NCI-H524 (cell line): Measurements from ENCODE around the gene GID8.

Experiments used
- DNase-seq, 2 experiments: peaks; one replicate each; lab custom pipeline; 2025; lab: John Stamatoyannopoulos, UW

GID8 gene

GRCh38 chr20:62943396-62943795, 5.4 kb downstream of the GID8 start:
- DNase-seq = no peak

GRCh38 chr20:62944184-62944583, 6.2 kb downstream of the GID8 start:
- DNase-seq = no peak

- no peak for DNase-seq
Measured at GRCh38 chr20:62944746-62945145, 6.8 kb downstream of the GID8 start.

GRCh38 chr20:62945771-62946339, 7.9 kb downstream of the GID8 start:
- DNase-seq = no peak

GRCh38 chr20:62946918-62947317, 9.0 kb downstream of the GID8 start:
- DNase-seq = no peak

- no peak for DNase-seq
Measured at GRCh38 chr20:62947532-62948300, 9.8 kb downstream of the GID8 start.

- DNase-seq = no peak
Measured at GRCh38 chr20:62949153-62949821, 11.3 kb downstream of the GID8 start.

DNA sequence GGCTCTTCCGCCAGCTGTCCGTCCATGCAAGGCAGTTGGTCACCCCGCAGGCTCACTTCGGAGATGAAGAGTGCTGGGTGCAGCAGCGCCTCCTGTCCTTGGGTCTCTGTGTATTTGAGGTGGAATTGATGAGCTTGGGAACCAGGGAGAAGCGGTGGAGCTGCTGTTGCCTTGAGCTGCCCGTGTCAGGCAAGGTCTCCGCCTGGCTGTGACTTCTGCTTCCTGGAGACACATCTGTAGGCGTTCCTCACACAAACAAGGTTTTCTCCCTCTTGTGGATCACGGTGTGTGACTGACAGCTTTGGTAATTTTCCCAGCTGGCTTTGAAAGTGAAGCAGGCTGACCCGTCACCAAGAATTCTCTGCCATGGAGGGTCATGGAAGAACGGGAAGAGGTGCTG, 12.0 kb downstream of the GID8 start:
- no peak for DNase-seq

DNA sequence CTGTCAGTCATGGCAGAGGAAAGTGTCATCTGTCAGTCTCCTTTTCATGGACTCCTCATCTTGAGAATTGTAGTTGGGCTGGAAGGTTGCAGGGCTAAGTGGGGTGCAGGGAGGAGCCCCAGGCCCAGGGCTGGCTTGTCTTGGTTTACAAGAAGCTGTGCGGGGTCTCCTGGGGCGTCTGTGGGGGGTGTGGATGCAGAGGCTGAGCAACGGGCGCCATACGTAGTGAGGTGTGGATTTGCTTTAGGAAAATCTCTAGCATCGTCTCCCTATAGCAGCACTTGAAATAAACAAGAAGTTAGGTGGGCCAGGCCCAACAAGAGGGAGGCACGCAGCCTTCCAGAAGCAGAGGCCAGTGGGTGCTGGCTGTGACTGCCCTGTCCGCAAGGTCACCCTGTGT, 12.8 kb downstream of the GID8 start:
- no peak for DNase-seq

DNA sequence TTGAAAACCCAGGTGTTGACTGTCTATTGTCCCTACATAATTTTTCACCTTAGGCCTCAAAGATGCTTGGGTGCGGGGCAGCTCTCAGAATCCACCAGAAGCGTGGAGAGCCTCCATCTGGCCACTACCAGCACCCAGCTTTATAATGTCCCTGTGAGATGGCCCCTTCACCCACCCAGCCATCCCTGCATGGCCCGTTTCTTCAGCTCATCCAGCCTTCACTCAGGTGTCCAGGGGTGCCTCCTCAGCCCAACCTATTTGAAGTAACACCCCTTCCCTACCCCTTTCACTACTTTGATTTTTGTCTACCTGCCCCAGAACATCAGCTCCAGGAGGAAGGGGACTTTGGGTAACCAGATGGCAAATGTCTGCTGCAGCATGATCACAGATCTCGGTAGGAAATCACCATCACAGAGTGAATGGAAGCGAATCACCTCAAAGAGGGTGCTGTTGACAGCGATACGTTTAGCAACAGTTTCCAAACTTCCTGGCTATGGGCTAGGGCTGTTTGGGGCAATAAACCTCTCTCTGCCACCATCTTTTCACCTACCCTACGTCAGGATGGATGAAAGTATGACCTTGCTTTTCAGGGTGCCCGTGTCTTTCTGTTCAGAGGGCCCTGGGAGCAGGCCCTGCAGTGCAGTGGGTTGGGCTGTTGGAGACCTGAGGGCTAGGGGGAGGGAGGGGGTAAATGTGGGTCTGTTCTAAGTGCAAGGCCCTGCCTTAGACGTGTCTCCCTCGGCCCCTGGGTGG, 13.4 kb downstream of the GID8 start:
- no peak for DNase-seq

DNA sequence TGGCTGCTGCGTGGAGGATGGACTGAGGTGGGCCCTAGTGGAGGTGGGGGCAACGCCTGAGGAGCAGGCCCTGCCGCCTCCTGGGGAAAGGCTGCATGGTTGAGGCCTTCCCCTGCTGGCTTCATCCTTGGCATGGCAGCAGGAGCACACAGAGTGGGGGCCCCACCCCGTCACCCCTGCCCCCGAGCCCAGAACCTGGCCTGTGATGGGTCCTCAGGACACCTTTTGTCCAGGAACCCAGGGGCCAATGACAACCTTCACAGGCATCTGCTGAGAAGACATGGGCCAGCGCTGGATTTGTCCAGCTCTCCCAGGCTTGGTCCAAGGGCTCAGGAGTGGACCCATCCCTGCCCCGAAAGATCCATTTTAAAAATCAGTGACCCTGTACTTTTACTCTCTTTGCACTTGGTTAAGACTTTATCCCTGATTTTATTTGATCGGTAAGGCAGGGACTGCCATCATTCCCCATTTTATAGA, 14.0 kb downstream of the GID8 start:
- no peak for DNase-seq

- DNase-seq = no peak
Measured at GRCh38 chr20:62952373-62952967, 14.5 kb downstream of the GID8 start, which contains the start of gene SLC17A9. SLC17A9 (plus strand) TSS chr20:62952709; CDS start chr20:62952831, 122 bp downstream.

GRCh38 chr20:62952968-62953838, 15.3 kb downstream of the GID8 start:
- DNase-seq = no peak

DNA sequence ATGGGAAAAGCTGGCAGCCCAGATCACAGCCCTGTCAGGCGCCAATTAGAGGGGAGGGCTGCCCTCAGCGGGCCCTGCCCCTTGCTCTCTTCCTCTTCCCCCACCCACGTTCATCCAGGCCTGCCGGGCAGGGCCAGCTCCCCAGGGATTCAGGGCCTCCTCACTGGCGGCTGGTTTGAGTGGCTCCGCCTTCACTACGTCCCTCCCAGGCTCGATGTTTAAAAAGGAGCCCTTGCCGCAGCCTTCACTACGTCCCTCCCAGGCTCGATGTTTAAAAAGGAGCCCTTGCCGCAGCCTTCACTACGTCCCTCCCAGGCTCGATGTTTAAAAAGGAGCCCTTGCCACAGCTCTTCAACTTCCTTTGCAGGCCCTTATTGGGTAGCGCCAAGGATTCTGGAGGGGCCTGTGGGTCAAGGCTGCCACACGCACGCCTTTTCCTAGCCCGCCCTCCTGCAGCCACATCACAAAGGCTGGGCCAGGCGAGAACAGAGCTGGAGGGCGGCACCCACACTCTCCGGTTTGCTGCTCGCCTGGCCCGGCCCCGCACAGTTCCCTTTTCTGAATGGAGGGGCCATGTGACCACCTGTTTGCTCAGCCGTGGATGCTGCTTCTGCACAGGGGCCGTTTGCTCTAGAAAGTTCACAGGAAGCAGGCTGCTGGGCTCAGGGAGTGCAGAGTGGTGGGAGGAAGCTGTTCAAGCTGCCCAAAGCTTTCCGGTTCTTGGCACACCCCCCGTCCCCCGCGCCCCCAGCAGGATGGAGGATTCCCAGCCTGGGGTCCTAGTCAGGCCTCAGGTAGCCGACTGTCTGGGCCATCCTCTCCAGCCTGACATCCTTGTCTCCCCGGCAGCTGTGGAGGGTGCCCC, 16.1 kb downstream of the GID8 start:
- DNase-seq = no peak

GRCh38 chr20:62955519-62956386, 17.8 kb downstream of the GID8 start:
- no peak for DNase-seq

DNA sequence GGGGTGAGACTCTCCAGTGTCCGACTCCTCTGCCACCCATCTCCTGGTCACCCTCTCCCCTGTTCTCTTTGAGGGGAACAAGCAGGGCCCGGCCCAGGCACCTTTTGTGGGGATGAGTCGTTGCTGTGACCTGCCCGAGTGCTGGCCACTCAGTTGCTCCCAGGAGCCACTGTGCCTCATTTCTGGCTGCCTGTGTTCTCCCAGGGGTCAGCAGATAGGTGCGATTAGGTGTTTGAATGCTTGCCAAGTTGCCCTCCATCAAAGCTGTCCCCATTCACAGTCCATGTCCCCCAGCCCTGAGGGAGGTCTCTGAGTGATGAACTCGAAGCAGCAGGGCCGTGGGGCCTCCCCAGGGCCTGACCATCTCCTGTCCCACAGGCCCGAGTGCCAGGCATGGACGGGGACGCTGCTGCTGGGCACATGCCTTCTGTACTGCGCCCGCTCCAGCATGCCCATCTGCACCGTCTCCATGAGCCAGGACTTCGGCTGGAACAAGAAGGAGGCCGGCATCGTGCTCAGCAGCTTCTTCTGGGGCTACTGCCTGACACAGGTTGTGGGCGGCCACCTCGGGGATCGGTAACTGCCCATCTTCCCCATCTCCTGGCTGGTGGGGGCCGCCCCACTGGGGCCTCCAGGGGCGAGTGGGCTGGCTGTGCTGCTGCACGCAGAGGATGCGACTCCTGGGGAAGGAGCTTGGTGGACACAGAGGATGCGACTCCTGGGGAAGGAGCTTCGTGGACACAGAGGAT, 18.6 kb downstream of the GID8 start:
- no peak for DNase-seq

DNA sequence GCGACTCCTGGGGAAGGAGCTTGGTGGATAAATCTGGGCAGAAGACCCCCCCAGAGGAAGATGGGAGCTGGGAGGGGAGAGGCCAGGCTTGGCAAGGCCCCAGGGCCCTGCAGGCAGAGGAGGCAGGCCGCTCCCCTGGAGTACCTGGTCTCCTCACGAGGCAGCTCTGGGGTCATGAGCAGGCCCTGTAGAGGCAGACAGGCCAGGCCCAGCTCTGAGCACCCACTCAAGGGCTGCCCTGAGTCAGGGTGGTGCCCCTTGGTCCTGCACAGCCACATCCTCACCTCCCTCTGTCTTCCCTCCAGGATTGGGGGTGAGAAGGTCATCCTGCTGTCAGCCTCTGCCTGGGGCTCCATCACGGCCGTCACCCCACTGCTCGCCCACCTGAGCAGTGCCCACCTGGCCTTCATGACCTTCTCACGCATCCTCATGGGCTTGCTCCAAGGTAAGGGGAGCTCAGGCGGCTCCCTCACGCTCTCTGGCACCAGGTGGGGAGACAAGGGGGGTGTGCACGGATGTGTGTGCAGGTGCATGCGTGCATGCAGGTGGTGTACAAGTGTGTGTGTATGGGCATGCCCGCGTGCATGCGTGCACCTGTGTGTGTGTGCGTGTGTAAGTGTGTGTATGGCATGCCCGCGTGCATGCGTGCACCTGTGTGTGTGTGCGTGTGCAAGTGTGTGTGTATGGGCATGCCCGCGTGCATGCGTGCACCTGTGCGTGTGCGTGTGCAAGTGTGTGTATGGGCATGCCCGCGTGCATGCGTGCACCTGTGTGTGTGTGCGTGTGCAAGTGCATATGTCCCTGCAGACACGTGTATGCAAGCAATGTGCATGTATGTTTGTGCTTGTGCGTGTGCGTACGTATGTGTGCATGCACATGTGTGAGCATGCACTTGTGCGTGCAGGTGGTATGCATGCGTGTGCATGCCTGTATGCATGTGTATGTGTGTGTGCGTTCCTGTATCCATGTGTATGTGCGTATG, 19.5 kb downstream of the GID8 start:
- no peak for DNase-seq
